Keratinocyte (primary cell): ENCODE data around the gene RNLS. TPM values are rescaled to one million over a fixed set of nuclear protein-coding genes. Genes with fewer than 3 reads are reported as not detected.

Source experiments
- DNase-seq: peaks from one replicate; pipeline ENCODE4 v3.0.0-alpha.2; 2011; ENCODE audit warnings: low read depth, missing footprints, low spot score
- FAIRE-seq: peaks from 2 replicates; lab custom pipeline; 2011; peaks lifted over from hg19 to GRCh38; lab: Jason Lieb, UNC
- H2AFZ ChIP-seq: 2 replicates; pipeline ENCODE4 v1.6.0; 2012; ENCODE audit warnings: low read length, control low read depth, inconsistent platforms; ENCODE audit not compliant: control insufficient read depth
- H3K27ac ChIP-seq: 2 replicates; pipeline ENCODE4 v1.5.1; 2011; ENCODE audit warnings: low read length; ENCODE audit not compliant: control insufficient read depth, insufficient read depth
- H3K27me3 ChIP-seq: 3 replicates; pipeline ENCODE4 v1.6.0; 2011; ENCODE audit warnings: low read length; ENCODE audit not compliant: control insufficient read depth, insufficient read depth; ENCODE audit errors: extremely low read depth
- H3K36me3 ChIP-seq, 2 experiments: 2 replicates in 1 of 2; 3 replicates in 1 of 2; pipeline ENCODE4 v1.5.1; 2011; ENCODE audit warnings: low read length in 2 of 2, mild to moderate bottlenecking in 1 of 2; ENCODE audit not compliant: control insufficient read depth in 2 of 2, insufficient read depth in 2 of 2; ENCODE audit errors: extremely low read depth in 1 of 2
- H3K4me1 ChIP-seq: 3 replicates; pipeline ENCODE4 v1.5.1; 2011; ENCODE audit warnings: low read length; ENCODE audit not compliant: control insufficient read depth, insufficient read depth; ENCODE audit errors: extremely low read depth
- H3K4me2 ChIP-seq: 3 replicates; pipeline ENCODE4 v1.6.0; 2011; ENCODE audit warnings: low read depth, low read length; ENCODE audit not compliant: control insufficient read depth, insufficient read depth; ENCODE audit errors: extremely low read depth
- H3K4me3 ChIP-seq, 3 experiments: fragments of 200-600 bp in 1 of 3; sonication (generic) in 1 of 3; 2 replicates in 2 of 3; 3 replicates in 1 of 3; pipeline ENCODE4 v1.5.1; 2011 to 2016; ENCODE audit warnings: low read length in 3 of 3, mild to moderate bottlenecking in 3 of 3, control low read depth in 2 of 3, inconsistent platforms in 1 of 3, low read depth in 1 of 3, mixed read lengths in 1 of 3, mixed run types in 1 of 3, moderate library complexity in 1 of 3; ENCODE audit not compliant: control insufficient read depth in 2 of 3, insufficient read depth in 2 of 3; ENCODE audit errors: extremely low read depth in 1 of 3
- H3K79me2 ChIP-seq: 2 replicates; pipeline ENCODE4 v1.6.0; 2012; ENCODE audit warnings: low read length; ENCODE audit not compliant: control insufficient read depth, insufficient read depth
- H3K9ac ChIP-seq: 3 replicates; pipeline ENCODE4 v1.6.0; 2011; ENCODE audit warnings: low read length; ENCODE audit not compliant: control insufficient read depth, insufficient read depth; ENCODE audit errors: extremely low read depth
- H3K9me1 ChIP-seq: 3 replicates; pipeline ENCODE4 v1.6.0; 2011; ENCODE audit warnings: low read length; ENCODE audit not compliant: control insufficient read depth, insufficient read depth; ENCODE audit errors: extremely low read depth
- H3K9me3 ChIP-seq: 2 replicates; pipeline ENCODE4 v1.5.1; 2012; ENCODE audit warnings: low read depth, low read length; ENCODE audit not compliant: control insufficient read depth
- H4K20me1 ChIP-seq: 3 replicates; pipeline ENCODE4 v1.6.0; 2011; ENCODE audit warnings: low read length; ENCODE audit not compliant: control insufficient read depth, insufficient read depth; ENCODE audit errors: extremely low read depth
- CTCF ChIP-seq, 3 experiments: IDR thresholded peaks in 1 of 3; conservative IDR thresholded peaks in 1 of 3; optimal IDR thresholded peaks in 1 of 3; 2 replicates in 2 of 3; 3 replicates in 1 of 3; pipeline versions ENCODE3 to v1.5.1; 2011; ENCODE audit warnings: low read length in 3 of 3, mild to moderate bottlenecking in 3 of 3, moderate library complexity in 2 of 3, control low read depth in 1 of 3, inconsistent platforms in 1 of 3; ENCODE audit not compliant: insufficient read depth in 2 of 3; ENCODE audit errors: extremely low read depth in 1 of 3
- EZH2 ChIP-seq: IDR thresholded peaks from one replicate; pipeline ENCODE4 v1.6.1; 2012; ENCODE audit warnings: inconsistent platforms, mild to moderate bottlenecking, low read length, moderate library complexity
- dilution Hi-C: fragments of 300-500 bp; cut with MboI; formaldehyde crosslinking; loops from one replicate; pipeline ENCODE4 v1.7.0; 2020; ENCODE audit warnings: low sequenced_read_pairs; ENCODE audit not compliant: extremely low pct_ligation_motif_present
- polyA plus RNA-seq, 5 experiments: library from polyadenylated mRNA; depleted of rRNA in 3 of 5; stranded (reverse) in 3 of 5; stranded (forward) in 1 of 5; unstranded in 1 of 5; fragments of >200 nt; gene quantifications; 1 replicate in 1 of 5; 2 replicates in 3 of 5; 3 replicates in 1 of 5; pipeline versions ENCODE4 v1.2.1 to v1.2.3, GENCODE V29; 2011 to 2012; ENCODE audit warnings: missing spikeins in 2 of 5, low read depth in 1 of 5, low replicate concordance in 1 of 5

Gene RNLS
- polyA plus RNA-seq, 1 donor (not counting 4 experiments of a cell fraction or from before 2014, with no cell fraction given): 6.8 TPM

- TF ChIP-seq EZH2 (no peak), CTCF (optimal IDR thresholded peaks at IDR 0.05 in 1 of 3, IDR thresholded peaks at IDR 0.05 in 1 of 3, conservative IDR thresholded peaks at IDR 0.05 in 1 of 3; ENCODE audit: extremely low read depth in 1 of 3, insufficient read depth in 2 of 3, low read length in 3 of 3) (no peak)
- Histone ChIP-seq H2AFZ (no peak overlapping the region), H3K4me1 (no peaks in the 10 kb centered on the region), H4K20me1 (no peaks in the 10 kb centered on the region), H3K27me3 (no peaks in the 10 kb centered on the region), H3K36me3 (no peaks in the 10 kb centered on the region), H3K9ac (no peak overlapping the region), H3K27ac (no peak overlapping the region), H3K9me3 (no peaks in the 10 kb centered on the region), H3K4me3 (no peak overlapping the region), H3K4me2 (no peak overlapping the region), H3K79me2 (no peaks in the 10 kb centered on the region), H3K9me1 (no peaks in the 10 kb centered on the region)
- DNase-seq (no peak), FAIRE-seq (no peak)
- dilution Hi-C loops: no loop called here
These were observed 289.4 kb downstream of the RNLS start for GRCh38 chr10:88293651-88294230.

- Histone ChIP-seq H4K20me1 (no peaks in the 10 kb centered on the region), H3K9me3 (no peaks in the 10 kb centered on the region), H3K9ac (no peak overlapping the region), H3K27me3 (no peaks in the 10 kb centered on the region), H3K79me2 (no peaks in the 10 kb centered on the region), H3K9me1 (no peaks in the 10 kb centered on the region), H3K4me2 (no peak overlapping the region), H3K36me3 (no peaks in the 10 kb centered on the region), H3K4me3 (no peak overlapping the region), H3K27ac (no peak overlapping the region), H3K4me1 (no peaks in the 10 kb centered on the region), H2AFZ (no peak overlapping the region)
- FAIRE-seq (no peak), DNase-seq (no peak)
- no peak for TF ChIP-seq EZH2
- TF ChIP-seq CTCF (optimal IDR thresholded peaks at IDR 0.05 in 1 of 3, IDR thresholded peaks at IDR 0.05 in 1 of 3, conservative IDR thresholded peaks at IDR 0.05 in 1 of 3; ENCODE audit: extremely low read depth in 1 of 3, insufficient read depth in 2 of 3, low read length in 3 of 3): no peak
- dilution Hi-C loops: no loop called here
These were observed 290.0 kb downstream of the RNLS start for GRCh38 chr10:88293073-88293472.
